ENCODE results near the gene LRRFIP1.

LRRFIP1 gene

DNA sequence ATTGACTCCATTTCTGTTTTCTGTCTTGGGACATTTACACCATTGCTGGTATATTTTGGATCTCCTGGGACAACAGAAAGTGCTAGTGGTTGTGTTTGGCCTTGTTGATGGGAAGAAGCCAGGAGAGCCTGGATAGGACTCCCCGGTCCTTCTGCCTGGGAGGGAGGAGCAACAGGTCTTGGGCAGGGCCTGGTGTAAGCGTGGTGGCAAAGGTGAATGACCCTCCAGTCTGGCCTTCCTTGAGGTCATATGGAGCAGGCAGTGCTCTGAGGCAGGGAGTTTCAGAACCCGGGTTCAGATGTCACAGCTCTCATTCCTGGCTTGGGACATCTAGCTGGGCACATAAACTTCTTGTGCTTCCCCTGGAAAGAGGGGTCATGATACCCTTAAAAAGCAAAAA lies 115.2 kb downstream of the LRRFIP1 start:
- H3K4me3 Mint-ChIP-seq = no peak overlapping the region
- H3K36me3 Mint-ChIP-seq (ENCODE audit: low read depth) = peaks cover 3% of the 10 kb centered on the region
- H3K27me3 Mint-ChIP-seq (ENCODE audit: low read depth) = no peaks in the 10 kb centered on the region
- peaks cover 37% of the 10 kb centered on the region for H3K4me1 Mint-ChIP-seq
- no peaks in the 10 kb centered on the region for H3K9me3 Mint-ChIP-seq
- H3K27ac Mint-ChIP-seq = no peak overlapping the region
- TF ChIP-seq, protein P1, sequence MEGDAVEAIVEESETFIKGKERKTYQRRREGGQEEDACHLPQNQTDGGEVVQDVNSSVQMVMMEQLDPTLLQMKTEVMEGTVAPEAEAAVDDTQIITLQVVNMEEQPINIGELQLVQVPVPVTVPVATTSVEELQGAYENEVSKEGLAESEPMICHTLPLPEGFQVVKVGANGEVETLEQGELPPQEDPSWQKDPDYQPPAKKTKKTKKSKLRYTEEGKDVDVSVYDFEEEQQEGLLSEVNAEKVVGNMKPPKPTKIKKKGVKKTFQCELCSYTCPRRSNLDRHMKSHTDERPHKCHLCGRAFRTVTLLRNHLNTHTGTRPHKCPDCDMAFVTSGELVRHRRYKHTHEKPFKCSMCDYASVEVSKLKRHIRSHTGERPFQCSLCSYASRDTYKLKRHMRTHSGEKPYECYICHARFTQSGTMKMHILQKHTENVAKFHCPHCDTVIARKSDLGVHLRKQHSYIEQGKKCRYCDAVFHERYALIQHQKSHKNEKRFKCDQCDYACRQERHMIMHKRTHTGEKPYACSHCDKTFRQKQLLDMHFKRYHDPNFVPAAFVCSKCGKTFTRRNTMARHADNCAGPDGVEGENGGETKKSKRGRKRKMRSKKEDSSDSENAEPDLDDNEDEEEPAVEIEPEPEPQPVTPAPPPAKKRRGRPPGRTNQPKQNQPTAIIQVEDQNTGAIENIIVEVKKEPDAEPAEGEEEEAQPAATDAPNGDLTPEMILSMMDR (IDR thresholded peaks at IDR 0.05; ENCODE audit: unreplicated experiment in 3 of 3) = no peak

- H3K4me1 Mint-ChIP-seq = peaks cover 34% of the 10 kb centered on the region
- H3K27me3 Mint-ChIP-seq (ENCODE audit: low read depth) = no peaks in the 10 kb centered on the region
- no peak overlapping the region for H3K4me3 Mint-ChIP-seq
- H3K36me3 Mint-ChIP-seq (ENCODE audit: low read depth) = peaks cover 3% of the 10 kb centered on the region
- no peak overlapping the region for H3K27ac Mint-ChIP-seq
- no peaks in the 10 kb centered on the region for H3K9me3 Mint-ChIP-seq
- TF ChIP-seq, protein P1 (IDR thresholded peaks at IDR 0.05; ENCODE audit: unreplicated experiment in 3 of 3) = no peak
These were observed 115.6 kb downstream of the LRRFIP1 start for GRCh38 chr2:237743024-237743423.

- H3K27me3 Mint-ChIP-seq (ENCODE audit: low read depth) = no peaks in the 10 kb centered on the region
- H3K27ac Mint-ChIP-seq = no peak overlapping the region
- H3K36me3 Mint-ChIP-seq (ENCODE audit: low read depth) = peaks cover 8% of the 10 kb centered on the region
- no peak overlapping the region for H3K4me3 Mint-ChIP-seq
- TF ChIP-seq, protein P1 (IDR thresholded peaks at IDR 0.05; ENCODE audit: unreplicated experiment in 3 of 3) = peak in 1 of 3 experiments; percentile 20
- H3K4me1 Mint-ChIP-seq = peaks cover 31% of the 10 kb centered on the region
- no peaks in the 10 kb centered on the region for H3K9me3 Mint-ChIP-seq
These were observed 116.3 kb downstream of the LRRFIP1 start for GRCh38 chr2:237743561-237744269.

DNA sequence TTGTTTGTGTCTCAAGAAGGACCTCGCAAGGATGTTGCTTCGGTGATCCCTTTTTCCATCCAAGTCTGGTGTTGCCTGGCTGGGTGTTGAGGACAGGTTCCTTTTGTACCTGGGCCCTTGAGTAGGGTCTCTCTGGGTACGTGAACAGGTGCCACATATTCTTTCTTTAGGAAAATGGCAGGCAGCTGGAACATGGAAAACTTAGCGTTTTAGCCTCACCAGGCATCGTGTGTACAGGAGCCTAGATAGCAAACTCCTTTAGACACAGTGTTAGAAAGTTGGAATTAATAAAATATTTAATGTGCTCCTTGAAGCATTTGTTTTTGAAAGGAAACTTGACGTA lies 116.9 kb downstream of the LRRFIP1 start:
- no peak overlapping the region for H3K27ac Mint-ChIP-seq
- H3K27me3 Mint-ChIP-seq (ENCODE audit: low read depth) = no peaks in the 10 kb centered on the region
- peaks cover 26% of the 10 kb centered on the region for H3K4me1 Mint-ChIP-seq
- H3K36me3 Mint-ChIP-seq (ENCODE audit: low read depth) = peaks cover 14% of the 10 kb centered on the region
- no peak overlapping the region for H3K4me3 Mint-ChIP-seq
- H3K9me3 Mint-ChIP-seq = no peaks in the 10 kb centered on the region
- TF ChIP-seq, protein P1 (IDR thresholded peaks at IDR 0.05; ENCODE audit: unreplicated experiment in 3 of 3) = no peak

DNA sequence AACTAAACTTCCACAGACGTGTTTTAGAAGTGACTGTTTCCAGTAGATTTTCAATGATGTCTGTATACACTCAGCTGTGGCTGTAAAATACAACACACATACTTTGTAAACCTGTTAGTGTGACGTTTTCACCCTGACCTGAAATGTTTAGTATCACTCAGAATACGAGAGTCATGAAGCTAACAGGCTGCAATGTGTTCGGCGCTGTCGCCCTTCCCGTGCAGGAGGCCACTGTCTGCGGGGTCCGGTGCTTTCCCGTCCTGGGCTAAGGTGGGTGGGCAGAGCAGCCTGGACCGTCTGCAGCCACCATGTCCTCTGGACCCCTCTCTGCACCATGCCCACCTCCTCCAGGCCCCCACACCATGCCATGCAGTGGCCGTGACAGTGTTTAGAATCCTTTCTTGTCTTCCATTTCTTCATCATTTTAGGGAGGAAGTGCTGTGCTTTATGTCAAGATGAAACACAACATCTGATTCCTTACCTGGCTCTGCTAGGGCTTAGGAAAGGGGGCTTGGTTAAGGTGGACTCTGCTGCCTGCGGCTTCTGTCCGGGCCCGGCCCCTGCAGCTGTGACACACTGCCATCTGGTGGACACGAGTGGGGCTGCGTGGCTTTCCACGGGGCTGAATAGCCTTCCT lies 117.3 kb downstream of the LRRFIP1 start:
- TF ChIP-seq, protein P1 (IDR thresholded peaks at IDR 0.05; ENCODE audit: unreplicated experiment in 3 of 3) = peak; percentile 97 to 98 (median 97)
- Mint-ChIP-seq H3K36me3 (ENCODE audit: low read depth) (peaks cover 18% of the 10 kb centered on the region), H3K27ac (peak overlapping the region in 2 of 3 experiments; percentile 4 to 18), H3K9me3 (no peaks in the 10 kb centered on the region), H3K4me3 (no peak overlapping the region), H3K27me3 (ENCODE audit: low read depth) (no peaks in the 10 kb centered on the region), H3K4me1 (peaks cover 21% of the 10 kb centered on the region)

DNA sequence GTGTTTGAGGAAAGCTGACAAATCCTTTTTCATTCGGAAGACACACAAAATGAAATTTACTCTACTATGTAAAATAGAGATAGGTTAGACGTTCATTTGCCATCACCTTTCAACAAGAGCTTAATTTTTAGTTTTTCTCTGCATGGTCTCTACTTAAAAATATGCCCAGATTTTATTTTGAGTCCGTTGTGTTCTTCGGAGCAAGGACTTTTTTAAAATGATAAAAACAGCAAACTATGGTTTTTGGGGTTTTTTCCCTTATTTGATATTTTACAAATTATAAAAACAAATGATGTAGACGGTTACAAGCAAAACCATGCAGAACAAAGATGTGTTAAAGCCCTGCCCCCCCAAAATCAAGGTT lies 117.8 kb downstream of the LRRFIP1 start:
- Mint-ChIP-seq H3K4me3 (no peak overlapping the region), H3K36me3 (ENCODE audit: low read depth) (peaks cover 22% of the 10 kb centered on the region), H3K27ac (peak overlapping the region in 2 of 3 experiments; percentile 4 to 18), H3K9me3 (no peaks in the 10 kb centered on the region), H3K4me1 (peaks cover 19% of the 10 kb centered on the region), H3K27me3 (ENCODE audit: low read depth) (no peaks in the 10 kb centered on the region)
- TF ChIP-seq, protein P1 (IDR thresholded peaks at IDR 0.05; ENCODE audit: unreplicated experiment in 3 of 3) = no peak
